Endothelial cell of umbilical vein (primary cell): ENCODE results near the gene ANKS1A. TPM values are rescaled to one million over a fixed set of nuclear protein-coding genes. Genes with fewer than 3 reads are reported as not detected.
"Not testable (repeated sequence)": the region's sequence is repeated elsewhere in the genome, so short reads cannot be mapped to it uniquely, and the experiment has no call there.

Experiments
- BruUV-seq: library from RNA; stranded (reverse); fragments of 400-500 nt; replicated peaks from 2 replicates; lab custom pipeline; 2021; lab: Mats Ljungman, UMichigan
- CTCF ChIA-PET: fragments of 300-600, 350-600 bp; sonication (Branson Sonifier 250); formaldehyde crosslinking; loops from one replicate; lab custom pipeline; 2021; ENCODE audit warnings: antibody characterized with exemption, inconsistent platforms; lab: Charles Lee
- POLR2A ChIA-PET: fragments of 300-600, 350-600 bp; sonication (Branson Sonifier 250); formaldehyde crosslinking; loops from one replicate; lab custom pipeline; 2021; ENCODE audit warnings: antibody characterized with exemption, inconsistent platforms; lab: Charles Lee
- DNase-seq: peaks from one replicate; pipeline ENCODE4 v3.0.0-alpha.2; 2011; ENCODE audit warnings: low read depth, low spot score
- FAIRE-seq: peaks from 2 replicates; lab custom pipeline; 2011; peaks lifted over from hg19 to GRCh38; lab: Jason Lieb, UNC
- H2AFZ ChIP-seq: 2 replicates; pipeline ENCODE4 v1.6.0; 2012; ENCODE audit warnings: low read depth, low read length, control low read depth, inconsistent platforms
- H3K27ac ChIP-seq: 2 replicates; pipeline ENCODE4 v1.5.1; 2011; ENCODE audit warnings: low read depth, mild to moderate bottlenecking, control low read depth, low read length, moderate library complexity; ENCODE audit not compliant: insufficient read depth
- H3K27me3 ChIP-seq, 2 experiments: 2 replicates each; pipeline versions ENCODE4 v1.6.0 to v1.6.1; 2011; ENCODE audit warnings: low read length in 2 of 2, mixed read lengths in 1 of 2; ENCODE audit not compliant: control insufficient read depth in 2 of 2, insufficient read depth in 2 of 2
- H3K36me3 ChIP-seq, 2 experiments: 2 replicates in 1 of 2; 3 replicates in 1 of 2; pipeline ENCODE4 v1.5.1; 2011; ENCODE audit warnings: low read length in 2 of 2, mild to moderate bottlenecking in 1 of 2, moderate library complexity in 1 of 2; ENCODE audit not compliant: control insufficient read depth in 2 of 2, insufficient read depth in 2 of 2; ENCODE audit errors: extremely low read depth in 1 of 2
- H3K4me1 ChIP-seq: 3 replicates; pipeline ENCODE4 v1.5.1; 2011; ENCODE audit warnings: mild to moderate bottlenecking, low read length; ENCODE audit not compliant: control insufficient read depth, insufficient read depth; ENCODE audit errors: extremely low read depth
- H3K4me2 ChIP-seq: 2 replicates; pipeline ENCODE4 v1.6.1; 2011; ENCODE audit warnings: low read length, control low read depth, mixed read lengths; ENCODE audit not compliant: insufficient read depth
- H3K4me3 ChIP-seq, 3 experiments: fragments of 200-600 bp in 1 of 3; sonication (generic), shearing (Covaris generic) in 1 of 3; replicated peaks in 1 of 3; 2 replicates each; pipeline ENCODE4 v1.5.1; 2011 to 2016; ENCODE audit warnings: control low read depth in 3 of 3, low read length in 3 of 3, mild to moderate bottlenecking in 2 of 3, inconsistent platforms in 1 of 3, low read depth in 1 of 3, moderate library complexity in 1 of 3; ENCODE audit not compliant: insufficient read depth in 1 of 3
- H3K79me2 ChIP-seq: 2 replicates; pipeline ENCODE4 v1.6.0; 2012; ENCODE audit warnings: low read length, inconsistent platforms; ENCODE audit not compliant: control insufficient read depth, insufficient read depth
- H3K9ac ChIP-seq: replicated peaks from 2 replicates; pipeline ENCODE3; 2011; ENCODE audit warnings: low read length, control low read depth; ENCODE audit not compliant: insufficient read depth; ENCODE audit errors: extremely low read depth
- H3K9me1 ChIP-seq: replicated peaks from 3 replicates; pipeline ENCODE4 v1.6.0; 2011; ENCODE audit warnings: mild to moderate bottlenecking, low read length; ENCODE audit not compliant: control insufficient read depth, insufficient read depth; ENCODE audit errors: extremely low read depth
- H3K9me3 ChIP-seq: replicated peaks from 2 replicates; pipeline ENCODE4 v1.5.1; 2012; ENCODE audit warnings: low read length, inconsistent platforms; ENCODE audit not compliant: control insufficient read depth, insufficient read depth
- H4K20me1 ChIP-seq: replicated peaks from 2 replicates; pipeline ENCODE3; 2011; ENCODE audit warnings: mild to moderate bottlenecking, low read length; ENCODE audit not compliant: control insufficient read depth, insufficient read depth; ENCODE audit errors: extremely low read depth
- CTCF ChIP-seq, 2 donors: IDR thresholded peaks; 1 replicate in 1 of 2; 2 replicates in 1 of 2; pipeline ENCODE4 v1.5.1; 2011; ENCODE audit warnings: low read length in 2 of 2, mild to moderate bottlenecking in 2 of 2, moderate library complexity in 2 of 2, control low read depth in 1 of 2, inconsistent platforms in 1 of 2, low read depth in 1 of 2; ENCODE audit not compliant: insufficient read depth in 1 of 2; ENCODE audit errors: extremely low read depth in 1 of 2
- JUN ChIP-seq: IDR thresholded peaks from 2 replicates; pipeline ENCODE4 v1.6.1; 2011; ENCODE audit warnings: borderline replicate concordance, low read depth; ENCODE audit not compliant: insufficient read length, insufficient read depth
- POLR2A ChIP-seq: IDR thresholded peaks from 2 replicates; pipeline ENCODE4 v1.6.1; 2012; ENCODE audit warnings: low read depth, mild to moderate bottlenecking, control low read depth, low read length
- POLR2AphosphoS5 ChIP-seq: IDR thresholded peaks from 2 replicates; pipeline ENCODE4 v1.6.1; 2012; ENCODE audit warnings: low read depth, mild to moderate bottlenecking, control low read depth, low read length, moderate library complexity; ENCODE audit not compliant: insufficient read depth
- dilution Hi-C: fragments of 300-500 bp; cut with MboI; formaldehyde crosslinking; loops from one replicate; pipeline ENCODE4 v1.15.0; 2019; ENCODE audit warnings: low sequenced_read_pairs; ENCODE audit not compliant: extremely low pct_ligation_motif_present
- intact Hi-C: fragments of 100-400 bp; cut with micrococcal nuclease; formaldehyde crosslinking; loops from one replicate; pipeline ENCODE4 v1.10.0; 2022
- polyA plus RNA-seq, 4 experiments: library from polyadenylated mRNA; depleted of rRNA in 3 of 4; stranded (reverse) in 3 of 4; unstranded in 1 of 4; fragments of >200 nt; gene quantifications; 2 replicates each; pipeline versions ENCODE4 v1.2.1 to v1.2.3, GENCODE V29; 2011 to 2012; ENCODE audit warnings: missing spikeins in 1 of 4
- total RNA-seq: library from RNA; stranded (reverse); gene quantifications from 2 replicates; pipeline ENCODE4 v1.2.3, GENCODE V29; 2021

ANKS1A gene
- total and polyA plus RNA-seq, 2 donors (not counting 3 experiments of a cell fraction or from before 2014, with no cell fraction given), result 8.9 to 26.1 TPM

- intact Hi-C loops, result no loop called here
- no peak overlapping the region for H3K4me3 ChIP-seq
- FAIRE-seq, result no peak
Observed at GRCh38 chr6:35136185-35136584, 247.1 kb downstream of the ANKS1A start.

GRCh38 chr6:35138191-35138590 lies 249.1 kb downstream of the ANKS1A start:
- H3K36me3 ChIP-seq, POLR2A ChIA-PET, H2AFZ ChIP-seq, H3K79me2 ChIP-seq, H3K4me1 ChIP-seq, H3K4me2 ChIP-seq, H4K20me1 ChIP-seq, DNase-seq, BruUV-seq, H3K9me3 ChIP-seq, H3K9ac ChIP-seq, intact Hi-C loops, H3K27ac ChIP-seq, H3K9me1 ChIP-seq, dilution Hi-C loops, H3K4me3 ChIP-seq, FAIRE-seq, H3K27me3 ChIP-seq: not testable (repeated sequence)
- CTCF ChIA-PET, result interaction anchor here (5.5 kb wide), 1 partner anchor 154 kb away, joined by 302 read pairs; no protein-coding TSS in a partner anchor

More at GRCh38 chr6:35136185-35136584, 247.1 kb downstream of the ANKS1A start:
- no peak overlapping the region for H3K9ac ChIP-seq
- no peak overlapping the region for H3K27ac ChIP-seq
- H3K9me3 ChIP-seq, result no peaks in the 10 kb centered on the region
- no peaks in the 10 kb centered on the region for H3K27me3 ChIP-seq
- no peak overlapping the region for H2AFZ ChIP-seq
- DNase-seq, result no peak
- ChIA-PET CTCF (interaction anchor here (4.6 kb wide), 1 partner anchor 149 kb away, joined by 29 read pairs; no protein-coding TSS in a partner anchor), POLR2A (no interaction called here)
- TF ChIP-seq CTCF (IDR thresholded peaks at IDR 0.05; ENCODE audit: extremely low read depth in 1 of 2, insufficient read depth in 1 of 2, low read depth in 1 of 2, low read length in 2 of 2), result no peak
- TF ChIP-seq JUN, result no peak
- no peak for TF ChIP-seq POLR2AphosphoS5
- TF ChIP-seq POLR2A, result no peak
- no peaks in the 10 kb centered on the region for H3K4me1 ChIP-seq
- H4K20me1 ChIP-seq, result no peaks in the 10 kb centered on the region
- no peaks in the 10 kb centered on the region for H3K9me1 ChIP-seq
- no peak overlapping the region for H3K4me2 ChIP-seq
- dilution Hi-C loops, result no loop called here
- no peaks in the 10 kb centered on the region for H3K36me3 ChIP-seq
- H3K79me2 ChIP-seq, result no peaks in the 10 kb centered on the region
- BruUV-seq, result no TSS peak
